GM10248 (cell line): ENCODE results near the gene TFE3.

Experiments
- CTCF ChIA-PET: fragments of 300-600 bp; sonication (Branson Sonifier 250); formaldehyde crosslinking; extraction: SDS; loops from one replicate; lab custom pipeline; 2021; ENCODE audit warnings: antibody characterized with exemption; lab: Yijun Ruan, JAX
- POLR2A ChIA-PET: fragments of 350-650 bp; sonication (Branson Sonifier 250); formaldehyde crosslinking; extraction: SDS; loops from one replicate; lab custom pipeline; 2020; ENCODE audit warnings: antibody characterized with exemption; lab: Yijun Ruan, JAX
- DNase-seq: peaks from one replicate; pipeline ENCODE4 v3.0.0; 2012; ENCODE audit errors: extremely low spot score
- CTCF ChIP-seq: IDR thresholded peaks from 2 replicates; pipeline ENCODE4 v1.5.1; 2012; ENCODE audit warnings: mild to moderate bottlenecking, low read depth; ENCODE audit errors: extremely low read depth, missing control alignments, control extremely low read depth

Gene TFE3

GRCh38 chrX:49061916-49062315 lies 18.8 kb upstream of the TFE3 start:
- DNase-seq: no peak
- CTCF ChIA-PET: interaction anchor here (1.5 to 1.6 kb wide), 2 partner anchors 18 to 40 kb away, joined by 3 to 4 read pairs; no protein-coding TSS in a partner anchor
- POLR2A ChIA-PET: no interaction called here
- no peak for TF ChIP-seq CTCF

DNA sequence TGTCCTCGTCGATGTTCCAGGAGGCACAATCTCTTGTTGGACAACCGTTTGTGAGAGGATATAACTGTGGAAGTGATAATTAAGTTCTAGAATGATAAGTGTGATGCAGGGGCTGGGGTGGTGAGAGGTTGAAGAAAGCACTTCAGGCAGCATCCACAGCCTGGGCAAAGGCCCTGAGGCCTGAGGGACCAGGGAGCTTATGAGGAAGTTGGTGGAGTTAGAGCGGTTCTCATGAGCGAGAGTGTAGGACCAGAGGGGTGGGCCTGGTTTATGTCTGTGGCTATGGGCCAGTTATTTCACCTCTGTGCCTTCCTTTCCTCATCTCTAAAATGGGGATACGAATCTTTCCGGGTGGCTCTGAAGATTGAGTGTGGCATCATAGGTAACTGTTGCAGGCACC lies 18.3 kb upstream of the TFE3 start:
- no peak for TF ChIP-seq CTCF
- CTCF ChIA-PET: interaction anchor here (1.6 kb wide), 1 partner anchor 40 kb away, joined by 3 read pairs; no protein-coding TSS in a partner anchor
- POLR2A ChIA-PET: no interaction called here
- DNase-seq: no peak

DNA sequence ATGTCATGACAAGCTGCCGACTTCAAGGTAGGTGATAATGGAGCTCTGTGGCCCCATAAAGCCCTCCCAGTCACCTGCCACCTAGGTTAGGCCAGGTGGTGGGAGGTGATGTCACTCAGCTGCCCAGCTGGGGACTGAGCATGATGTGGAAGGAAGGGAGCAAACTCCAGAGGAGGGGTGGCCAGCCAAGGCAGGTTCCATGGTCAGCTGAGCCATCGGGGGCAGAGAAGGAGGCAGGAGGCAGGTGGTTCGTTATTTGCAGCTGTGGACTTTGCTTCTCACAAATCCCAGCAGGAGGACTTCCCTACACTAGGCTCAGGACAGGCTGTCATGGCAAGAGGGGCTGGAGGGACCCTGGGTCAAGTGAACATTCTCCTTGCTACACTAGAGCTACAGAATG lies 17.8 kb upstream of the TFE3 start:
- TF ChIP-seq CTCF: no peak
- POLR2A ChIA-PET: no interaction called here
- DNase-seq: no peak
- CTCF ChIA-PET: interaction anchor here (1.6 kb wide), 1 partner anchor 39 kb away, joined by 3 read pairs; no protein-coding TSS in a partner anchor

DNA sequence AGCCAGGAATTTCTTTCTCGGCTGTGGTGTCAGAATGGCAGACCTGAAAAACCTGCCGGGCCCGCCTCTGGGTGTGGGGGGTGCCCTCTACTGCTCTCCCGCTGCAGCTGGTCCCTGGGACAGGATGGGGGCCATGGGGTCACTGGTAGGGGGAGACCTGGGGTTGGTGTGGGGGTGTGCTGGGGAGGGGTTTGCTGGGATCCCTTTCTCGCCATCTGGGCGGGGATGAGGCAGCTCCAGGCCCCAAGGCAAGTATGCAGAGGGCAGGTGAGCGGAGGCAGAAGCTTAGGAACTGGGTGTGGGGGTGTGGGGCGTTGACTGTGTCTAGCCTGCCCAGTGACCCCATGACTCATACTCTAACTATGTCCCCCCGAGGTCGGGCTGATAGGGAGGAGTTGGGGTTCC lies 16.5 kb upstream of the TFE3 start:
- DNase-seq: no peak
- ChIA-PET POLR2A (no interaction called here), CTCF (no interaction called here)
- no peak for TF ChIP-seq CTCF

DNA sequence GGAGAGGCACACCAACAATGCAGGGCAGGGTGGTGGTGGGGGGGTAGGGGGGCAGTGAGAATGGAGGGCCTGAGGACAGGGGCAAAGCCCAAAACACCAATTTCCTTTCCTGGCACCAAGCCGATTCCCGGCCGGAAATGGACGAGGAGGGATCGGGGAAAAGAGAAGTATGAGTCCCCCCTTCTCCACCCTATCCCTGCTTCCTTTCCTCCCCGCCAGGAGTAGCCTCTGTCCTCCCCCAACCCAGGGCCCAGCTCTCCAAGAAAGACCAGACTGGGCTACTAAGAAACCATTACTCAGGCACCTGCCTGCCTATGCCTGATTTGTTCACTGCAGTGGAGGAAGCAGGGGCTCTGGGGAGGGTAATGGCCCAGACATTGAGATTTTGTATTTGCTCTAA lies 16.0 kb upstream of the TFE3 start:
- ChIA-PET POLR2A (no interaction called here), CTCF (no interaction called here)
- DNase-seq: no peak
- TF ChIP-seq CTCF: no peak

DNA sequence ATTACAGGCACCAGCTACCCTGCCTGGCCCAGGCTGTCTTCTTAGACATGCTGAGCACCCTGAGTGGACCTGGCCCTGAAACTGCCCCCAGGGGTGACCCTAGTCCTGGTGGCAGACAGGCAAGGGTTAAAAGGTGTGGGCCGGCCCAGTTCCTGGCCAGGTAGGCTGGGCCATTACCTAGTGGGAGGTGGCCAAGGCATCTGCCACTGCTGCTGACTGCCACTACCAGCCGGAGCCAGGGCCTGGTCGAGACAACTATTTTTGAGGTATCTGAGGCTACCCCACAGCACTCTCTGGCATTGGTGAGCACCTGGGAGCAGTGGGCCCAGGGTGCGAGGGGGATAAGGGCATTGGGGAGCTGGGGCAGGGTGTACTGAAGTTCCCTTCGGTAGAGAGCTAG lies 15.6 kb upstream of the TFE3 start, which contains the start of gene CCDC120:
Gene CCDC120 (plus strand): TSS at position 206 of the 400 bp plus-strand sequence. CDS start 3,043 bp downstream, outside the sequence.
- CTCF ChIA-PET: interaction anchor here (1.4 kb wide), 1 partner anchor 15 kb away, joined by 5 read pairs; no protein-coding TSS in a partner anchor
- DNase-seq: no peak
- POLR2A ChIA-PET: no interaction called here
- no peak for TF ChIP-seq CTCF
